GM21717 (cell line): ENCODE data around the gene HIC1.

Source experiments
- ATAC-seq: cut with Tn5 transposase; IDR thresholded peaks from one replicate; pipeline ENCODE4 v1.9.1; 2021; ENCODE audit warnings: mild to moderate bottlenecking, moderate library complexity; ENCODE audit not compliant: unreplicated experiment

HIC1 gene

GRCh38 chr17:2101448-2102257 is 46.8 kb downstream of the HIC1 start:
- no peak for ATAC-seq

GRCh38 chr17:2102931-2103809 is 48.3 kb downstream of the HIC1 start:
- no peak for ATAC-seq

- ATAC-seq = no peak
Measured at GRCh38 chr17:2105663-2106062, 50.8 kb downstream of the HIC1 start.

- ATAC-seq = no peak
Measured at GRCh38 chr17:2106308-2106955, 51.5 kb downstream of the HIC1 start.

GRCh38 chr17:2107050-2107449 is 52.1 kb downstream of the HIC1 start:
- ATAC-seq = no peak

GRCh38 chr17:2107506-2107905 is 52.6 kb downstream of the HIC1 start:
- ATAC-seq = no peak

GRCh38 chr17:2108170-2108569 is 53.3 kb downstream of the HIC1 start:
- no peak for ATAC-seq

- ATAC-seq = no peak
Measured at GRCh38 chr17:2110436-2110835, 55.5 kb downstream of the HIC1 start.

GRCh38 chr17:2111691-2112090 is 56.8 kb downstream of the HIC1 start:
- no peak for ATAC-seq
